GM18909 (cell line): Measurements from ENCODE around the gene GRIK2.

Source experiments
- ATAC-seq: cut with Tn5 transposase; IDR thresholded peaks from one replicate; pipeline ENCODE4 v1.9.1; 2021; ENCODE audit warnings: mild to moderate bottlenecking; ENCODE audit not compliant: unreplicated experiment, poor library complexity

Gene GRIK2

DNA sequence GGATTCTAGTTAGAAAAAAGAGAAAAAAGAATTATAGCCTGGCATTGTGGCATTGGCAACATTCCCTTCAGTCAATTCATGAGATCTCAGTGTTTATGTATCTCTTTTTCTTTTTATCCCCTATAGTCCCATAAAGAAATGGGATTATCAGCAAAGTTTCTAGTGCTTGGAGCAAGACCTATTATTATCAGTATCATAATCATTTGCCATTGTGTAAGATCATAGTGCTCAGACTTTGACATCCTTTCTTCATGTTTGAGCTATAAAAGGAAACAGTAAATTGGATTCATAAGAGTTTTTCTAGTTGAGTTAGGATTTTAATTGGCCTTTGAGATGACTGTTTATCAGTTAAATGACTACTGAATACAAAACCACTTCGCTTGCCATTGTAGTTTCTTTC, 295.6 kb downstream of the GRIK2 start:
- ATAC-seq, result no peak

DNA sequence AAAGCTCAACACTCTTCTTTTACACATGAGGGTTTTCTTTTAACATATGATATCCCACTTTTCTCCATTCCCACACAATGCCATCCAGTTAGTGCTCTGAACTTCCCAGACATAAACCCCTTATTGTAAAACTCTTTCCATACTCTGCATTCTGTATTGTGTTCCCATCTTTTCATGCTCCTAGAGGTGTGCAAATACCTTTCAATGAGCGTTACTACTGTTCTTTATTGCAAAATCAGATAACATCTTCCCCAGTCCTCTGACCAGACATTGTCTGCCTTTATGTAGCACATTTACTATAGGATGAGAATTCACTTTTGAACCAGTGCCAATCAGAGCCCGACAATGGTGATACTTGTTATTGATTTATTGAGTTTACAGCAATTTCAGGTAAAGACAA, 296.2 kb downstream of the GRIK2 start:
- no peak for ATAC-seq

DNA sequence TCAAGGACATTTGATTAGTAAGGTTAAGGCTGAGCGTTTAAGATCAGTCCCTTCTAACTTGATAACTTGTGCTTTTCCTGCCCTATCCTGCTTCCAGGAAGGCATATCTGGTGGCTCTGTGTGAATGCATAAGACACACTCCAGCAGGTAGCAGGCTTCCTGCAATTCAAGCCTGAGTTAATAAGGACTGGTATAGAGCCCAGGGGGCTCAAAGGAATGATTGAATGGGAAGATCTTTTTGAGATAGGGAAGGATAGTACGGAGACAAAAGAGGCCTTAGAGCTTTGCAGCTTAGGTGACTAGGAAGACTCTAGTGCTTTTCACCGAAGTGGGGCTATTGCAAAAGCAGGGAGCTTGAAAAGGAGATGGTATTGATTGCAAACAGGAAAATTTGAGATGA, 307.1 kb downstream of the GRIK2 start:
- ATAC-seq, result no peak

DNA sequence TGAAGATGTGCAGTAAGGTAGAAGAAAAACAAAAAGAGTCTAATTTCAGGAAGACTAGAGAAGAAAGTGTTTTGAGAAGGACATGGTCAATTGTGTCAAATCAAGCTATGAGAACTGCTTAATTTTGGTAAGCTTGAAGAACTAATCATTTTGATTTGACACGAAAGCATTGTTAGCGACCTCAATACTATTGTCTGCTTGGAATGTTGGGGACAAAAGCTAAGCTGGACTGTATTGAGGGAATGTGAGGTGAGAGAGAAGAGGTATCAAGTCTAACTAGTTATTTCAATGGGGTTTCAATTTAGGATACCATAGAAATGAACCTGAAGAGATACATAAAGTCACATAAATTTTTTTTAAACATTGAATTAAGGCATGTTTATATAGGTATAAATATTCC, 309.8 kb downstream of the GRIK2 start:
- no peak for ATAC-seq

DNA sequence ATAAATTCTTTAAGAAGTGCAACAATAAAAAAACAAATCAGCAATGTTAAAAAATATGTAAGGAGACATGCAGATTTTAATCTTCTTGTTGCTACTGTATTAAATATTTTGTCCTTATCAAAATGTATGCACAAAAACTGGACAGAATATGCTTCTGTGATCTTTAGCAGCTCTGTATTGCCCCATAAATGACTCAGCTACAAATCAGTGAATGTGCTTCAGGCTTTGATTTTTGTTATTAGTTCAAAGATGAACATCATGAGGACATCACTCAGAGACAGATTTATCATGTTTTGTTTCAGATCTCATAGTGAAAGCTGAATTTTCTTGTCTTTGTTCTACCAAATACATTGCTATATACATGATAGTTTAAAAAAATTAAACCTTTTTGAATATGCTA, 312.4 kb downstream of the GRIK2 start:
- ATAC-seq, result no peak

DNA sequence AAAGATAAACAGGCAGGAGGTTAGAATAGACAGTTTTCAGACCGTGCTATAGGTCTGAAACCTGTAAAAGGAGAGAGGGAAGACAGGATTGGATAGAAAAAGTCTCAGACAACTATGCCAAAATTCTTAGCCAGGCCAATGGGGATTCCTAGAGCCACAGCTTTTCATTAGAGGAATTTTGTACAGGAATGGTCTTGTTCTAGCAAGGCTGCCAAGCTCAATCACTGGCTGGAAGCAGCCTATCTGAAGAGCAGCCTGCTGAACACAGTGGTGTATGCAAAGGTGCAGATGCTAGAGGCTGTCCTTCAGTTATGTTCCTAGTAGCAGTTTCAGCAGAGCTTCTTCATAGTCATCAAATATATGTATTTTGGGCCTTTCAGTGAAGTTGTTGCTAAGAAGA, 313.1 kb downstream of the GRIK2 start:
- ATAC-seq, result no peak

DNA sequence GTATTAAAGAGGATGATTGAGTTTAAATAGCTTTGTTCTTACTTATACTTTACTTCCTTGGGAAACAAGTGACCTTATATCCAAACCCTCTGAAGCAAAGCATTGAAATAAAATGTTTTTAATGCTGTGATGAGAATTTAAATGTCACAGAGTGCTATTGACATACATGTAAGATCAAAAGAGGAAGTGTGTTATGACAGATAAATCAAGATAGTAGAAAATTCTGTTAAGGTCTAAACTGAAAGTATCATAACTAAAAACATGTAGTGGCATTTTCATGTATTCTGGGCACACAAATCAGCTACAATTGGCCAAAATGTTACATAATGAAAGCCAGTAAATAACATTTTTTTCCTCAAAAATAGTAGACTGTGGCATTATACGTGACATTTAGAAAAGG, 318.0 kb downstream of the GRIK2 start:
- no peak for ATAC-seq

DNA sequence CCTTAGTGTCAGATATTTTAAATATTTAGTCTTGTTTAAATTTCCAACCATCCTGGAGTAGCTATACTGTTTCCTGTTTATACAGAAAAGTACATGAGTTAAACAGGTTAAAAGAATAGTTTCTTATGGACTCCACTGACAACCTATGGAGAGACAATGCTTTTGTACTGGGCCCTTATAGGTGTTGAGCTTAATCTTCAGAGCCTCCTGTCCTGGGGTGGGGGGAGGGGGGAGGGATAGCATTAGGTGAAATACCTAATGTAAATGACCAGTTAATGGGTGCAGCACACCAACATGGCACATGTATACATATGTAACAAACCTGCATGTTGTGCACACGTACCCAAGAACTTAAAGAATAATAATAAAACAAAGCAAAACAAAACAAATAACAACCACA, 322.9 kb downstream of the GRIK2 start:
- ATAC-seq, result no peak

DNA sequence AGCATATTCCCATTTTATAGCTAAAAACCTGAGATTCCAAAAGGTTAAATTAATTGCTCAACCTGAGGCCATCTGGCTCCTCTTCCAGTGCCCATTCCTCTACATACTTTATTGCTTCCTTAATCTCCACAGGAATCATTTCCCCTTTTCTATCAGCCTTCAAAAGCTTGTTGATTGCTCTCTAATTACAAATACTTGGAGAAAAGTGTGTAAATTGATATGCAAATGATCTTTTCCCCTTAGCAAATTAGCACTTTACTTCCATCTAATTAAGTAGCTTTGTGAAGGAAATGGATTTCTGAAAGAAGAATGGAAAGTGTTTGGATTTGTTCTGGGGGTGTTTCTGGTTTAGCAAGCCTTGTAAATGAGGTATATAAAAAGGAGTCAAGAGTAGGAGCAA, 323.3 kb downstream of the GRIK2 start:
- no peak for ATAC-seq

DNA sequence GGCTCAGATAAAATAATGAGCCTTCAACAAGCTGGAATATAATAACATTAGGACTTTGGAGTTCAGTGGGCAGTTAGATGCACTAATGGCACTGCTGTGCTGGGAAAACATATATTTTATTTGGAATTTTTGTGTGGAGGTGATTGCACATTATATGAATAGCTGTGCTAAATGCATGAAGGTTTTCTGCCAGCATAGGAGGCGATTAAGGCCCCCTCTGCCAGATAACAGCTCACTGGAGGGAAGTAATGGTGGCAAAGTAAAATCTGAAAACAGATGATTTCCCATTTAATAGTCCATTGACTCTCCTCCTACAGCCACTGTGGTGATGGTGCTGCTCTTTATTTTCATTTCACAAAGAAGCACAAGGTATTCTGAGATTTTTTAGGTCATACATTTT, 326.0 kb downstream of the GRIK2 start:
- no peak for ATAC-seq

DNA sequence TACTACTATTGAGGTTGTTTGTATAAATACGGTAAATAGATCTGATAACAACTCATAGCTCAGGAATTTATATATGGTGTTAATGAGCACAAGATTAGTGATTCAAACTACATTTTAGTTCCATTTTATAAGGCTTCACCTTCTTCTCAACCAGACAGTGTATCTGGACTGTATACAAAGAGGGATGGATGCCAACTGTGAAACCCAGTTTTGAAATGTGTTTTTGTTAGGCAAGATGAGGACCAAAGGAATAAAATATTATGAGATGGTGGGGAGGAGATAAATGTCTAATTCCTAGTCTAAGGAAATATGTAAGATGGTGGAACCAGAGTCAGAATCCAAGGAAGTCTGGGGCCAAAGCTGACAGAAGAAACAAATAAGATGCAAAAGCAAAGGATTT, 329.0 kb downstream of the GRIK2 start:
- no peak for ATAC-seq

DNA sequence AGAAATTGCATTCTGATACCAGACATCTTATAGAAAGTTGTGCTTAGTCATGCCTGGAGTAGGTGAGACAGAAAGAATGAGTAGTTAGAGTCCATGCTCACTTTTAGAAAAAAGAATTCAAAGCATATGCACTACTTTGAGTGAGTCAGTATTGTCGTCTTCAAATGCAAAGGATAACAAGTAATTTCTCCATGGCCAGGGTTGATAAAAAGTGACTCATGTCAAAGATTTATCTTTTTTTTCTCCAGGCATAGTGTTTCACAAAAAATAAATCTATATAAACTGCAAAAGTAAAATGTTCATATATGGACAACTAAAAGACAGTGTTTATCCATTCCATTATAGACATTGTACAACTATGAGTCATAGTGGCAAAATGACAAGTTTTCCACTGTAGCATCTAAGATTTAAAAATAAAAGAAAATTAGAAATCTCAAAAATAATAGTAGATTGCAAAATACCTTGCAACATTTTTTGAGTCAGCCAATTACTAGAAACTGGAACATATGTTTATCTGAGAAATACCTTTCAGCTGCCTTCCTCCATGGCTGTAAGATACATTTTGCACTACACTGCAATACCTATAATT, 329.6 kb downstream of the GRIK2 start:
- no peak for ATAC-seq

DNA sequence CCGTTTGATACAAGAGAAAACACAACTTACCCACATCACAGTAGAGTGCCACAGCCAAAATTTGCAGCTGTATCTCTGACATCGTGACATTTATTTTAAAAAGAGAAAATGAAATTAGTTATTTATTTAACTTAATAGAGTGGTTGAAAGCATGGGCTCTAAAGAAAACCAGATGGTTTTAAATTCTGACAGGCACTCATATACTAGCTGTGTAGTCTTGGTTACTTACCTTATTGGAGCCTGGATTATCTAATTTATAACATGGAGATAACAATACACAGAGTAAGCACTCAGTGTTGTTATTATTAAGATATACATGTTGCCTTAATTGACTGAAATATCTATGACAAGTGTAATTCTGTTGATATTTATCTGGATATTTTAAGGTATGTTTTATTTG, 334.9 kb downstream of the GRIK2 start:
- ATAC-seq, result no peak

DNA sequence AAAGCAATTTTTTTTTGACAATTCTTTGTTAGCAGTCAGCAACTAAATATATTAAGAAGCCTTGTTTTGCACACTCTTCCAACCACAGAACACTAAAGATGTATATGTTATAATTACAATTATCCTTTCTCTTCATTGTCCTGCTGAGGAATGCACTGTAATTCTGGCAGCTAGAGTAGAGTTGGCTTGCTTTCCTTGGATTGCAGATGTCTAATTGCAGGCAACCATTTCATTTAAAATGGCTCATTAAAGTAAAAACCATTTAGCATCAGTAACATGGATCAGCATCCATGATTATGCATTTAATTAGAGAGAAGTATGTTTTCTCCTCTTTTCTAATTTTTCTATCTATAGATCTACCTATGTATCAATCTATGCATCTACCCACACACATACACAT, 335.4 kb downstream of the GRIK2 start:
- no peak for ATAC-seq

DNA sequence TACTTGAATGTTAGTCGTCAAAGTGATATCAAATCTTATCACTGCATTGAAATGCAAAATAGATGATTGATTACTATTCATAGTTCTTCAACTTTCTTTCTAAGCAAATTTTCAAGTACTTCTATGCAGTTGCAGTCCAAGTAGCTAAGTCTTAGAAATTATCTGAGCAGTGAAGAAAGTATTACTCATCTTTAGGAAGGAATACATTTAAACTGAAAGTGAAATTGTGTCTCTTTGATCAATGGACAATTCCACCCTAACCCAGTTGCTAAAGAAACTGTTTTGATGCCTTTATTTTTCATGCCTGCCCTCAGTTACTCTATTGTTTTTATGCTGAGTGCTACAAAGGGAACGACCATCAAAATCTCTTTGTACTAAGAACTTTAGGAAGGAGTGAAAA, 337.4 kb downstream of the GRIK2 start:
- ATAC-seq, result no peak

DNA sequence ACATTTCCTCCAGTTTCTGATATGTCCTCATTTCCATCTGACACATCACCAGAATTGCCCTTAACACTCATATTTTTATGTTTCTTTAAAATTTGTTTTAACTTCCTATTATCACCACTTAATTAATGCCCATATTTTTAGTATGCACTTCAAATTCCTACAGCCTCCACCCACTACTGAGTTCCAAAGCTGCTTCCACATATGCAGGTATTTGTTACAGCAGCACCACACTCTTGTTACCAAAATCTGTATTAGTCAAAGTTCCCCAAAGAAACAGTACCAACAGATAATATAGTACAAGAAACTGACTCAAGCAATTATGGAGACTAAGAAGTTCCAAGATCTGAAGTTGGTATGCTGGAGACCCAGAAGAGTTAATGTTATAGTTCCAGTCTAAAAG, 340.4 kb downstream of the GRIK2 start:
- no peak for ATAC-seq

DNA sequence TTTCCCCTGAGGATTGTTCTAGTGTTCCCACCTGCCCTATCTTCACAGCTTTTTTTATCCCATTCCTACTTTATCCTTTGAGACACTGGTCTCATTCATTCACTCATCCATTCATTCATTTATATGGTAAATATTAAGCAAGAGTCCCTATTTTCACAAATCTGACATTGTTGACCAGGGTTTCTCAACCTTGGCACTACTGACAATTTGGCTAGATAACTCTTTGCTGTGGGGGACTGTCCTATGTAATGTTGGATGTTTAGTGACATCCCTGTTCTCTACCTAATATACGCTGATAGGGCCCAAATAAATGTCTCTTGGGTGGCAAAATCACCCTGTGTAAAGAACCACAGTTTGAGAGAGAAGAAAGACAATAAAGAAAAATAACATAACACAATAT, 345.0 kb downstream of the GRIK2 start:
- ATAC-seq, result no peak

DNA sequence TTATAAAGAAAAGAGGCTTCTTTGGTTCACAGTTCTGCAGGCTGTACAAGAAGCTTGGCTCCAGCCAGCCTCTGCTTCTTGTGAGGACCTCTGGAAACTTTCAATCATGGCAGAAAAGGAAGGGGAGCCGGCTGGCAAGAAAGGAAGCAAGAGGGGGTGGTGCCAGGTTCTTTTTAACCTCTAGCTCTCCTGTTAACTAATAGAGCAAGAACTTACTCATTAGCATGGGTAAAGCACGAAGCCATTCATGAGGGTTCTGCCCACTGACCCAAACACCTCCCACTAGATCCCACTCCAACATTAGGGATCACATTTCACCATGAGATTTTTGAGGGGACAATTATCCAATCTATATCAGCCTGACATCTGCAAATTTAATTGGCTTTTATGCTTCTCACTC, 347.1 kb downstream of the GRIK2 start:
- no peak for ATAC-seq

DNA sequence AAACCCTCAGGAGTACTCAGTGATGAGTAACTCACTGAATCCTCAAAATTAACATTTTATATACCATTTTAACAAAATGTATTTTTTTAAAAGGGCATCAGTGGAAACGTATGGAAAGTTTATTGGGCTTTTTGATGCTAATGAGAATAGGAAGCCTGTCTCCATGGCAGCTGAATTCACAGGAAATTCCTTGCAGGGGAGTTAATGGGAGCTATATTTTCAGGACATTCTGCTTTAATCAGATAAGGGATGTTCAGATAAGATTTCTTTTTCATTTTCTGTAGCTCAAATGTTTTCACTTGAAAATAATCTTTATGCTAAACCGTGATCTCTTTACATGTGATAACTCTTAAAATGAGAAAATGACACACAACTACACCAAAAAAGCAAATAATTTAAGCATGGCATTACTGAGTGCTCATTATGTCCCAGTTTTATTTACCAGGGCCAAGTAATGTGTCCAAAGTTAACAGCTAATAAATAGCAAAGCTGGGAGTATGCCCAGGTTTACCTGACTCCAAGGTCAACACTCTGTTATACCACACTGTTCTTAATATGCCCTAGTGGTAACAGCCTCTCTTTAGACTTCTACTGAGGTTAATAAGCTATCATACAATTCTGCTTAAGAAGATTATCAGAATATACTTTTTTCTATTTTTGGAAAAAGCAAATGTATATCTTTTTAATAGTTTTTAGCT, 348.1 kb downstream of the GRIK2 start:
- ATAC-seq, result no peak

DNA sequence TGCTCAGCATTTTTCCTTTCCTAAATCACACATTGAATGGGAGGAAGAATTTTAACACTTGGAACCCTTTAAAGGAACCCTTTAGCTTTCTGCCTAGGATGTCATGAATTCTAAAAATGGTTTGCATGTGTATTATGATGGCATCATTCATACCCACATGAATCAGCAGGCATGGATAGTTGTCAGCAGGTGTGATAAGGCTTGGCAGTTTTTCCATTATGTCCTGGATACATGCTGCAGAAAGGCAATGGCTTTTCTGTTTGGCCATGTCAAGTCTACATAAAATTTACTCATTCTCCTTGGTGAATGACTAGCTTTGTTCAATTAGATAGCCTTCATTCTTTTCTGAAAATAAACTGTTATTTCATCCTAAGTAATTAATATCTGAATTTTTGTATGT, 353.7 kb downstream of the GRIK2 start:
- no peak for ATAC-seq

DNA sequence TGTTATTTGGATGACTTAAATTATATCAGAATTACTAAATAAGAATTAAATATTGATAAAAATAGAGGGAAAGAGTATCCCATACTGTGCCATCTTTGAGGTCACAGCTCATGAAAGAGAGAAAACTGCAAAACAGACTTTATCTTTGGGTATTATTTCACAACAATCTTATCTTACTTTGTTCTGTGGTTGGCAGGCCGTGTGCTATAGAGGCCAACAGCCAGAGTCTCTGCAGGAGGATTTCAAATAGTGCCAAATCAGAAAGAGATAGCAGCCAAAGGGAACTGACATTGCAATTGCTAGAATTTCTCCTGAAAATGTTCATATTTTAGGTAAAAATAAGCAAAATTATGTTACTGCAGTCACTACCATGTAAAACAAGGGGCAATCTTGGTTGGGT, 354.2 kb downstream of the GRIK2 start:
- no peak for ATAC-seq

DNA sequence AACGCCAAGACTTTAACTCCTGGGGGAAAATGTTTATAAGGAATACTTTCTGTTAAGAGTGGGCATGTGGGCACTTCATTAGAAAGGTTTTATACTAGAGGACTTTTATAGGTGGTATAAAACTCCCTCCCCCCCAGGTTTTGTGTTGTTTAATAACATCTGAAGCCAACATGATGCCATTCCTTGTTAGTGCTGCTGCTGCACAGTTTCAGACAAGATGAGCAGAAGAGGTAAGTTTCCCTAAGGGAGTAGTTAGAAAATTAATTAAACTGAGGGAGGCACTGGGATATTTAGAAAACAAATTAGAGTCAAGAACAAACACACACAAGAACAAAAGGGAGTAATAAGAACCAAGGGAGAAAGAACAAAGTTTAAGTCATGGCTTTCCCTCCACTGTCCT, 362.4 kb downstream of the GRIK2 start:
- no peak for ATAC-seq

DNA sequence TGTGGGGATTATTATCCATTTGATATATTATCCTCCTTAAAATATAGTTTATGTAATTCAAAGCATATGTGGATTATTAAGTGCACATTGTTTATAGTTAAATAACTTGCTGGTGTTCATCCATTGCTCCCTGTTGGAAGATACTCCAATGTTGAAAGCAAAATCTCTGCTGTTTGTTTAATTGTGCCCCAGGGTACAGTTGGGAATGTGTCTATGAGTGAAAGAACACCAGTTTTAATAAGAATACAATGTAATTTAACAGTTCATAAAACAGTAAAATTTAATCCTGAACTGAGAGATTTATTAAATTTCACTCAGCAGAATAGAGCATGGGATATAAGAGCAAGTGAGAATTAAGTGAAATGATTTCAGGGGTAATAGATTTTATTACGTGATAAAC, 364.9 kb downstream of the GRIK2 start:
- ATAC-seq, result no peak
